Brain microvascular endothelial cell (primary cell): Measurements from ENCODE around the gene MSGN1.

Experiments
- DNase-seq: peaks from one replicate; pipeline ENCODE4 v3.0.0-alpha.2; 2020
- H3K27ac ChIP-seq: fragments of 250-450 bp; sonication (Bioruptor Pico); 2 replicates; pipeline ENCODE4 v1.5.1; 2020; ENCODE audit warnings: mild to moderate bottlenecking, moderate library complexity
- H3K27me3 ChIP-seq: fragments of 250-450 bp; sonication (Bioruptor Pico); replicated peaks from 2 replicates; pipeline ENCODE4 v1.5.1; 2020; ENCODE audit warnings: mild to moderate bottlenecking
- H3K36me3 ChIP-seq: fragments of 250-450 bp; sonication (Bioruptor Pico); replicated peaks from 2 replicates; pipeline ENCODE4 v1.5.1; 2020; ENCODE audit warnings: mild to moderate bottlenecking
- H3K4me3 ChIP-seq: 2 replicates; pipeline ENCODE4 v1.5.1; 2011; ENCODE audit warnings: low read depth, mild to moderate bottlenecking, control low read depth, low read length, moderate library complexity
- CTCF ChIP-seq: IDR thresholded peaks from 2 replicates; pipeline ENCODE4 v1.5.1; 2011; ENCODE audit warnings: low read depth, mild to moderate bottlenecking, moderate library complexity, low read length, control low read depth, inconsistent platforms; ENCODE audit errors: missing control alignments
- in situ Hi-C: cut with HindIII; loops from 2 replicates; pipeline ENCODE4 v1.10.0; 2017; ENCODE audit warnings: low sequenced_read_pairs, low pct_ligation_motif_present

MSGN1 gene

GRCh38 chr2:17816396-17817245 lies at the start of gene MSGN1:
MSGN1 (plus strand) TSS chr2:17816460; CDS start chr2:17816519, 59 bp downstream.
- no peaks in the 10 kb centered on the region for H3K27me3 ChIP-seq
- DNase-seq = no peak
- no peak within 1 kb of the TSS for H3K4me3 ChIP-seq
- no peak within 1 kb of the TSS for H3K27ac ChIP-seq
- in situ Hi-C loops = no loop called here
- no peak for TF ChIP-seq CTCF
- no peaks in the 10 kb centered on the region for H3K36me3 ChIP-seq

DNA sequence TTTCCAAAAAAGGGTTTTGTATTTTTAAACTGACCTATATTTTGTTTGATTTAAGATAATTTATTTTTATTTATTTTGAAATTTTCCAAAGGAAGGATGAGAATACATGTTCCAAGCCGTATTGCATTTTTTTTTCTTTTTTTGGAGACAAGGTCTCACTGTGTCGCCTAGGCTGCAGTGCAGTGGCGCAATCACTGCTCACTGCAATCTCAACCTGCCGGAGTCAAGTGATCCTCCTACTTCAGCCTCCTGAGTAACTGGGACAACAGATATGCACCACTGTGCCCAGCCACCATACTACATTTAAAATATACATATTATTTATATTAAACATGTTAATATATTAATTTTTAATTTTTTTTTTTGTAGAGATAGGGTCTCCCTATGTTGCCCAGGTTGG lies 47.4 kb upstream of the MSGN1 start:
- peaks cover under 1% of the 10 kb centered on the region for H3K36me3 ChIP-seq
- TF ChIP-seq CTCF = no peak
- in situ Hi-C loops = no loop called here
- H3K4me3 ChIP-seq = no peak overlapping the region
- DNase-seq = no peak
- H3K27me3 ChIP-seq = no peaks in the 10 kb centered on the region
- H3K27ac ChIP-seq = no peak overlapping the region

- TF ChIP-seq CTCF = no peak
- Histone ChIP-seq H3K4me3 (no peak overlapping the region), H3K27me3 (no peaks in the 10 kb centered on the region), H3K36me3 (no peaks in the 10 kb centered on the region), H3K27ac (no peak overlapping the region)
- in situ Hi-C loops = no loop called here
- DNase-seq = no peak
These were observed 44.3 kb upstream of the MSGN1 start for GRCh38 chr2:17771956-17772355.

DNA sequence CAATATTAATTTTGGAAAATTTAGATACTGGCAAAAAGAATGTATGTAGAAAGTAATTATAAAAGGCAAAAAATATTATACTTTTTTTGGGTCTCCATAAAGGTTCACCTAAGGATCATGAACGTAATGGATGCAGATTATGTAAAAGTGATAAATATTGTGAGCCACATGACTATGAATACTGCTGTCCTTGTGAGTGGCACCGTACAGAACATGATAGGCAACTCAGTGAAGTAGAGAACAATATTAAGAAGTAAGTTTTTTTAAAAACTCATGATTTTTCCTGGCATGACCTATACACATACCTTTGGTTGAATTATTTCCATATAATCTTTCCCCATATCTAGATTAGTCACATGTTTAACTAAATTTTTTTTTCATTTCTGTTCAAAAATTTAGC lies 43.7 kb upstream of the MSGN1 start:
- H3K27me3 ChIP-seq = no peaks in the 10 kb centered on the region
- H3K4me3 ChIP-seq = no peak overlapping the region
- no peak overlapping the region for H3K27ac ChIP-seq
- TF ChIP-seq CTCF = no peak
- in situ Hi-C loops = no loop called here
- DNase-seq = no peak
- no peaks in the 10 kb centered on the region for H3K36me3 ChIP-seq

GRCh38 chr2:17780546-17780945 lies 35.7 kb upstream of the MSGN1 start:
- Histone ChIP-seq H3K27ac (no peak overlapping the region), H3K4me3 (no peak overlapping the region), H3K27me3 (no peaks in the 10 kb centered on the region), H3K36me3 (peaks cover 4% of the 10 kb centered on the region)
- TF ChIP-seq CTCF = no peak
- in situ Hi-C loops = no loop called here
- no peak for DNase-seq

- no peak for DNase-seq
- in situ Hi-C loops = no loop called here
- H3K36me3 ChIP-seq = peaks cover 4% of the 10 kb centered on the region
- no peak overlapping the region for H3K4me3 ChIP-seq
- no peak overlapping the region for H3K27ac ChIP-seq
- TF ChIP-seq CTCF = no peak
- no peaks in the 10 kb centered on the region for H3K27me3 ChIP-seq
These were observed 34.8 kb upstream of the MSGN1 start for GRCh38 chr2:17781482-17781881.
